NCI-H2107 treated with DMSO at 0.1 percent for 48 hours (cell line): Measurements from ENCODE around the gene RAVER1.

Experiments
- DNase-seq: peaks from one replicate; lab custom pipeline; 2025; ENCODE audit not compliant: unreplicated experiment; lab: John Stamatoyannopoulos, UW

RAVER1 gene

DNA sequence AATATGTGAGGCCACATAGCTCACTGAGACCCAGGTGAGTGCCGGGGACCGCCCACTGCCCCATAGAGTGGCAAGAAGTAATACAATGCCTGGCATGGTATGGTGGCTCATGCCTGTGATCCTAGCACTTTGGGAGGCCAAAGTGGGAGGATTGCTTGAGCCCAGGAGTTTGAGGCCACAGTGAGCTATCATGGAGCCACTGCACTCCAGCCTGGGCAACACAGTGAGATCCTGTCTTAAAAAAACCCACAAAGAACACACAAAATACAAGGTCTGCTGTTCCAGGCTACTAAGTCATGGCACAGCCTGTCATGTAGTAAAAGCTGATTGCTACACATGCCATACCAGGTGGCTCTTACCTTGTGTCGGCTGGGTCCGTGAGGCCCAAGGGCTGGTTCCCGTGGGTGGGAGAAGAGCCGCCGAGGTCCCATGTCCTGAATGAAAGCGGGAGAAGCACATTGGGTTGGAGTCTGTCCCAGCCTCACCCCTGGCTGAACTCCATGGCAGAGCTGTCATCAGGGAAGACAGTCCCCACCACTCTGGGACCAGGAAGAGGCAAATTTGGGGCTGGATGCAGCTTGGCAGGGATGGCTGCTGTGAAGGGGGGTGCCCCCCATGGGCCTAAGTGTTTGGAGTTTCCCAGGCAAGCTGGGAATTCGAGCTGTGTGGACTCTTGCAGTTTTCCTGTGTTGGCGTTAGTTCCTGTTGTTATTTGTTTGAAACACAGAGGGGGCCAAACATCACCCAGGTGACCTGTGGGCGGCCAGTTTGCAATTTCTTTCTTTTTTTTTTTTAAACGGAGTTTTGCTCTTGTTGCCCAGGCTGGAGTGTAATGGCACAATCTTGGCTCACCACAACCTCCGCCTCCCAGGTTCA lies 14.3 kb downstream of the RAVER1 start:
- DNase-seq: no peak

- DNase-seq: no peak
Observed at GRCh38 chr19:10317857-10318462, 15.4 kb downstream of the RAVER1 start.

GRCh38 chr19:10317045-10317856 lies 16.1 kb downstream of the RAVER1 start:
- no peak for DNase-seq

- DNase-seq: no peak
Observed at GRCh38 chr19:10316229-10317044, 16.9 kb downstream of the RAVER1 start.

DNA sequence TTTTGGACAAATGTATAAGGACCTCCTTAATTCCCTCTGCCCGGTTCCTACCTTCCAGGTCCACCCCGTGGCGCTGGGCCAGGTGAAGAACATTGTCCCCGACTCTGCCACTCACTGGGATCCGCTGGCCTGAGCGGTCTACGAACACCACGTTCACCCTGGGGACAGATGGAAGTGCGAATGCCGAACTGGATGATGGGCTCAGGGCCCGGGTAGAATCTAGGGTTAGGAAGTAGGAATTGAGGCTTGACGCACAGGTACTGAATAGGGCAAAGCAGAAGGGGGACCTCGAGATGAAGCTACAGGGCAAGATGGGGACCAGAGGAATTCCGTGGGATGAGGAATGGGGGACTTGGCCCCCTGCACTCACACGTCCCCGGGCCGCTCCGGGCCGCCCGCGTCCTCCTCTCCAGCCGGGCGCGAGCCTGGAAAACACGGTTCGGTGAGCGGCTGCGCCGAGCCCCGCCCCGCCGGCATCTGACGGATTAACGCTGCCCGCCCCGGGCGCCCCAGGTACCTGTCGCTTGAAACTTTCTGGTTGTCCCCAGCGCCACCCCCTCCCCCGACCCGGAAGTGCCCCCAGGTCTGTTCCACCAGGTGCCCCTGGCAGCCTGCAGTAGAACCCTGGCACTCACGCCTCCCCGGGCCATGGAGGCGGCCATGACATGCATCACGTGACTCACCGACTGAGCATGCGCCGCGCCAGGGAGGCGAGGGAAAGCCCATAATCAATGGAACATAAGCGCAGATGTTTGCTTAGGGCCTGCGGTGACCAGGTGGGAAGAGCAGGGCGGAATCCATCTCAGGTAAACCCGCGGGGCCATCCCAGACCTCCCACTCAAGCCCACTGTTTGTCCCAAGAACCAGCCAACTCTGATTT lies 17.8 kb downstream of the RAVER1 start, which contains the start of gene FDX2:
Gene FDX2 (minus strand): TSS at position 681 of the 880 bp plus-strand sequence. CDS start 19 bp downstream, at position 662.
- peak; percentile 73 for DNase-seq

DNA sequence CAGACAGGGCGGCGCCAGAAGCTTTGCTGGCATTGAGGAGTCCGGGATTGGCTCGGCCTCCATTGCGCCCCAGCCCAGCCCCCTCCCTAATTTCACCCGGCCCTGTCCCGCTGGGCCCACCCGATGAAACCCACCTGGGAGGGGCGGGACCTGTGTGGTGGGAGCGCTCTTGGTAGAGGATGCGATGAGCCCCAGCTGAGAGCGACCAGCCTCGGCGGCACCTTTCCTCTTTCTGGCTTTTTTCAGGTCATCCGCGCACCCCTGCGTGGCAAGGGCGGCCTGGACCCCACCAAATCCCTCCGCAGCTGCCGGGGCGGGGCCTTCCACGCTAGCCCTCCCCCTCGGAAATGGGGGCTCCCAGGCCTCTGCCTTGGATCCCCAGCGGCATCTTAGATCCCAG lies 23.9 kb downstream of the RAVER1 start, which contains the start of gene ZGLP1:
Gene ZGLP1 (minus strand): TSS at position 393 of the 400 bp plus-strand sequence.
- DNase-seq: no peak

GRCh38 chr19:10306327-10306726 lies 27.0 kb downstream of the RAVER1 start:
- DNase-seq: no peak

GRCh38 chr19:10305139-10305806 lies 28.1 kb downstream of the RAVER1 start:
- no peak for DNase-seq

DNA sequence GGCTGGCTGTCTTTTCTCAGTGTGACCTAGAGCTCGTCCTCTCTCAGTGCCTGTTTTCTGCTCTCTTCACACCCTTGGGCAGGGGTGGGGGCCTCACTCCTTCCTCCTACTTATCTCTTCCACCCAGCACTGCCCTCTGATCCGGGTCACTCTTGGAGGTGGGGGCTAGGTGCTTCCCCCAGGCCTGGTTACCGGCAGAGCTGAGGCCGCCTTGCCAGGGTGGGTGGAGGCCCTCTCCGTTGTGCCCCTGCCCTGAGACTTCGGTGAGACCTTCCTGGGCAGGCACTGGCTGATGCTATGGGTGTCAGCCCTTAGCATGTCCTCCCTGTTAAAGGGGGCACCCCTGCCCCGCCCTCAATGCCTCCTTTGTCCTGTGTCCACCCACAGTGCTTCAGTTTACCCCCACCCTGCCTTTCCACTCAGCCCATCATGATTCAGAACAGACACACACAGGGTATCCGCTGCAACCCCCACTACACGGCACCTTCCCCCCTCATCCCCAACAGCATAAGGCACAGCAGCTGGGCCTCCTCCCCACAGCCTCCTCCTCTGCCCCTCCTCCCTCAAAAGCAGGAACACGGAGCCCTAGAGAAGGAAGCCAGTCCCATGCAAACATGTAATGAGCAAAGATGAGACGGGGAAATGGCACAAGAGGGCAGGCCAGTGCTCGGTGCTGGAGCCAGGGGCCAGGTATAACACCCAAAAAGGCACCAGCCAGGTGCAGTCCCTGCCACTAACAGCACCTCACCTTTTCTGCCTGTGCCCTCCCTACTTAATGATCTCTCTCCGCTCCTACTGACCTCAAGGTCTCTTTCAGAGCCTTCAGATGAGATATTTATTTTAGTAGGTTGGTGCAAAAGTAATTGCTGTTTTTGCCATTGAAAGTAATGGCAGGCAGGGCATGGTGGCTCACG lies 33.5 kb downstream of the RAVER1 start:
- no peak for DNase-seq

DNA sequence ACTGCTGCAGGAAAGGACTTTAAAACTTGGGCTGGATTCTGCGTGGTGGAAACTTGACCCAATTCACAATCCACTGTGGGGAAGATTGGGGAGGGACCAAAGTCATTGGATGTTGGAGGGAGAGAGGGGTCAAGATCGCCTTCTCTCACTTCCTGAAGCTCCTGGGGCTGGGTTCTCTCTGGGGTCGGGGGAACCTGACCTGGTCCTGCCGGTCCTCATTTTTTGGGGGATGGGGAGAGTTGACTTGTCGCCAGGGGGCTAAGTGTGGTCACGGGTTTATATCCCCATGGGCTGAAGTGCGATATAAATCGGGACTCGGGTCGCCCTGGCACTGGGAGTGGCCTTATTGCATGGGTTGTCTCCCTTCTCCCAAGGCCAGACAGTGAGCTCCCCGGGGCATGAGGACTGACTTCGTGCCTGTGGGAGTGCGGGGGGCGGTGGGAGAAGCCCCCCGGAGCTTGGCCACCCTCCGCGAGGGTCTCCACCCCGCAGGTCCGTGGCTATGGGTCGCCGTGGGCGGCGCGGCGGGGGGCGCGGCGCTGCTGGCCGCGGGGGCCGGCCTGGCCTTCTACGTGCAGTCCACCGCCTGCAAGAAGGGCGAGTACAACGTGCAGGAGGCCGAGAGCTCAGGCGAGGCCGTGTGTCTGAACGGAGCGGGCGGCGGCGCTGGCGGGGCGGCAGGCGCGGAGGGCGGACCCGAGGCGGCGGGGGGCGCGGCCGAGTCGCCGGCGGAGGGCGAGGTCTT lies 37.3 kb downstream of the RAVER1 start:
- DNase-seq: no peak

- DNase-seq: no peak
Observed at GRCh38 chr19:10295305-10295846, 38.0 kb downstream of the RAVER1 start.

DNA sequence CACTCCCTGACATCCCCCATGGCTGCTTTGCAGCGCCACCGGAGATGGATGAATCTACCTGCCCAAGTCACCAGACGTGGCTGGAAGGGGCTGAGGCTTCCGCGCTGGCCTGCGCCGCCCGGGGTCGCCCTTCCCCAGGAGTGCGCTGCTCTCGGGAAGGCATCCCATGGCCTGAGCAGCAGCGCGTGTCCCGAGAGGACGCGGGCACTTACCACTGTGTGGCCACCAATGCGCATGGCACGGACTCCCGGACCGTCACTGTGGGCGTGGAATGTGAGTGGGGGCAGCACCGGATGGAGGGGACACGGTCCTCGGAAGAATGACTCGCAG lies 39.0 kb downstream of the RAVER1 start:
- DNase-seq: no peak

DNA sequence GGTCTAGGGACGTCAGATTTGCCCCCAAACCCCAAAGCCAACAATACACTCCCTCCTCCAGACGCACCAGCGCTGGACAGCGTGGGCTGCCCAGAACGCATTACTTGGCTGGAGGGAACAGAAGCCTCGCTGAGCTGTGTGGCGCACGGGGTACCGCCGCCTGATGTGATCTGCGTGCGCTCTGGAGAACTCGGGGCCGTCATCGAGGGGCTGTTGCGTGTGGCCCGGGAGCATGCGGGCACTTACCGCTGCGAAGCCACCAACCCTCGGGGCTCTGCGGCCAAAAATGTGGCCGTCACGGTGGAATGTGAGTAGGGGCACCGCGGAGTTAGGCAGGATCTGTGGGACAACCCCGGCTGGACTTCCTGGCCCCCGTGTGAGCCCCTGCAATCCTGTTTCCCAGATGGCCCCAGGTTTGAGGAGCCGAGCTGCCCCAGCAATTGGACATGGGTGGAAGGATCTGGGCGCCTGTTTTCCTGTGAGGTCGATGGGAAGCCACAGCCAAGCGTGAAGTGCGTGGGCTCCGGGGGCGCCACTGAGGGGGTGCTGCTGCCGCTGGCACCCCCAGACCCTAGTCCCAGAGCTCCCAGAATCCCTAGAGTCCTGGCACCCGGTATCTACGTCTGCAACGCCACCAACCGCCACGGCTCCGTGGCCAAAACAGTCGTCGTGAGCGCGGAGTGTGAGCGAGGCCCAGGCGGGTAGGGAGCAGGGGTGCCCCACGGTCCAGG lies 39.5 kb downstream of the RAVER1 start:
- DNase-seq: no peak

GRCh38 chr19:10292789-10293636 lies 40.3 kb downstream of the RAVER1 start:
- no peak for DNase-seq

DNA sequence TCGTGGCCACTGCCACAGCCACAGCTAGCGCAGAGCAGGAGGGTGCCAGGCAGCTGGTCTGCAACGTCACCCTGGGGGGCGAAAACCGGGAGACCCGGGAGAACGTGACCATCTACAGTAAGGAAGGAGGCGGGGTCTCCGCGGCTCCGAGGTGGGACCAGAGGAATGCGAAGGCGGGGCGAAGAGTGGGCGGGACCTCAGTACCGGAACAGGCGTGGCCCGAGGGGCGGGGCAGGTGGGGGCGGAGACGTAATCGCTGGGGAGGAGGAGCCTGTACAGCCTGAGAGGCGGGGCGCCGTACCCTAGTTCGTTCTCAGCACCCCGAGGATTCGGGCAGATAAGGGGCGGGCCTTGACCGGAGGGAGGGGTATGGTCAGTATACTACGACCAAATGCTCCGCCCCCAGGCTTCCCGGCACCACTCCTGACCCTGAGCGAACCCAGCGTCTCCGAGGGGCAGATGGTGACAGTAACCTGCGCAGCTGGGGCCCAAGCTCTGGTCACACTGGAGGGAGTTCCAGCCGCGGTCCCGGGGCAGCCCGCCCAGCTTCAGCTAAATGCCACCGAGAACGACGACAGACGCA lies 41.0 kb downstream of the RAVER1 start:
- DNase-seq: no peak
